ENCODE data around the gene NOL8.

The NOL8 gene

DNA sequence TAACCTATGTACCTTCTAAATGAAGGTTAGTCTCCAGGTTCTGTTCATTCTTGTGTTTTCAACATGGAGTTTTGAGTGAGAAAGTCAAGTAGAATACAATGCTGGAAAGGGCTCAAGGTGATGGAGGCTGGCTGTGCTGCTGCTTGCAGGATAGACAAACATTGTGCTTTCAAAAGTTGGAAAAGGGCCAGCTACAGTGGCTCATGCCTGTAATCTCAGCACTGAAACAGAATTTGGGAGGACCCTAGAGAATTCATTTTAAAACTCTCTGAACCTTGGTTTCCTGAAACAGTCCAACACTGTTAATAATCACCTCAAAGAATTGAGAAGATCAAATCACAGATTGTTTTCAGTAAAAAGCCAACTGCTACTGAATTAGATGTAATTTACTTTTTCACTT is 16.3 kb downstream of the NOL8 start:
- TF ChIP-seq SIN3A (IDR thresholded peaks at IDR 0.05; ENCODE audit: borderline replicate concordance, insufficient read depth, low read length) = no peak
- no peak for TF ChIP-seq POLR2AphosphoS5 (IDR thresholded peaks at IDR 0.05; ENCODE audit: low read depth, low read length)
- TF ChIP-seq, protein P1, sequence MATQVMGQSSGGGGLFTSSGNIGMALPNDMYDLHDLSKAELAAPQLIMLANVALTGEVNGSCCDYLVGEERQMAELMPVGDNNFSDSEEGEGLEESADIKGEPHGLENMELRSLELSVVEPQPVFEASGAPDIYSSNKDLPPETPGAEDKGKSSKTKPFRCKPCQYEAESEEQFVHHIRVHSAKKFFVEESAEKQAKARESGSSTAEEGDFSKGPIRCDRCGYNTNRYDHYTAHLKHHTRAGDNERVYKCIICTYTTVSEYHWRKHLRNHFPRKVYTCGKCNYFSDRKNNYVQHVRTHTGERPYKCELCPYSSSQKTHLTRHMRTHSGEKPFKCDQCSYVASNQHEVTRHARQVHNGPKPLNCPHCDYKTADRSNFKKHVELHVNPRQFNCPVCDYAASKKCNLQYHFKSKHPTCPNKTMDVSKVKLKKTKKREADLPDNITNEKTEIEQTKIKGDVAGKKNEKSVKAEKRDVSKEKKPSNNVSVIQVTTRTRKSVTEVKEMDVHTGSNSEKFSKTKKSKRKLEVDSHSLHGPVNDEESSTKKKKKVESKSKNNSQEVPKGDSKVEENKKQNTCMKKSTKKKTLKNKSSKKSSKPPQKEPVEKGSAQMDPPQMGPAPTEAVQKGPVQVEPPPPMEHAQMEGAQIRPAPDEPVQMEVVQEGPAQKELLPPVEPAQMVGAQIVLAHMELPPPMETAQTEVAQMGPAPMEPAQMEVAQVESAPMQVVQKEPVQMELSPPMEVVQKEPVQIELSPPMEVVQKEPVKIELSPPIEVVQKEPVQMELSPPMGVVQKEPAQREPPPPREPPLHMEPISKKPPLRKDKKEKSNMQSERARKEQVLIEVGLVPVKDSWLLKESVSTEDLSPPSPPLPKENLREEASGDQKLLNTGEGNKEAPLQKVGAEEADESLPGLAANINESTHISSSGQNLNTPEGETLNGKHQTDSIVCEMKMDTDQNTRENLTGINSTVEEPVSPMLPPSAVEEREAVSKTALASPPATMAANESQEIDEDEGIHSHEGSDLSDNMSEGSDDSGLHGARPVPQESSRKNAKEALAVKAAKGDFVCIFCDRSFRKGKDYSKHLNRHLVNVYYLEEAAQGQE (IDR thresholded peaks at IDR 0.05; ENCODE audit: insufficient read depth in 1 of 2, low read depth in 2 of 2, low read length in 2 of 2) = no peak
- no peak for TF ChIP-seq FOXP2 (optimal IDR thresholded peaks at IDR 0.05; ENCODE audit: borderline replicate concordance, extremely low read depth, extremely low read length, insufficient read depth)
- TF ChIP-seq TAF1 (IDR thresholded peaks at IDR 0.05; ENCODE audit: borderline replicate concordance, insufficient read depth, low read length) = no peak

DNA sequence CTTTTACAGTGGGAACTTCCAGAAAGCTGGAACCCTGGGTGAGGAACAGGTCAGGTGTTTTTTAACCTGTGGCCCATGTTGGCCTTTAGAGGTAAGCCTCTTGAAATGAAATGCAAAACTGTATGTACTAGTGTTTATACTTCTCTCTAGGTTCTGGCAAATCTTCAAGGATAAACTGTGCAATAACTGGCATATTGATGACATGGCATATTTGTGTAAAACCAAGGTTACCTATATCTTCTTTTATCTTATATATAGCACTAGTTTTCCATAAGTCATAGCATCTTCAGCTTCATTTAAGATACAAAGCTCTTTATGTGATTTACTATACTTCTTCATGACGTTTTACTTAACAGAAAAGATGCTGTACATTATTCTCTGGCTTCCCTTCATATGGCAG is 24.2 kb downstream of the NOL8 start:
- no peak for TF ChIP-seq POLR2AphosphoS5 (IDR thresholded peaks at IDR 0.05; ENCODE audit: low read depth, low read length)
- no peak for TF ChIP-seq SIN3A (IDR thresholded peaks at IDR 0.05; ENCODE audit: borderline replicate concordance, insufficient read depth, low read length)
- TF ChIP-seq, protein P1 (IDR thresholded peaks at IDR 0.05; ENCODE audit: insufficient read depth in 1 of 2, low read depth in 2 of 2, low read length in 2 of 2) = no peak
- TF ChIP-seq FOXP2 (optimal IDR thresholded peaks at IDR 0.05; ENCODE audit: borderline replicate concordance, extremely low read depth, extremely low read length, insufficient read depth) = no peak
- no peak for TF ChIP-seq TAF1 (IDR thresholded peaks at IDR 0.05; ENCODE audit: borderline replicate concordance, insufficient read depth, low read length)

DNA sequence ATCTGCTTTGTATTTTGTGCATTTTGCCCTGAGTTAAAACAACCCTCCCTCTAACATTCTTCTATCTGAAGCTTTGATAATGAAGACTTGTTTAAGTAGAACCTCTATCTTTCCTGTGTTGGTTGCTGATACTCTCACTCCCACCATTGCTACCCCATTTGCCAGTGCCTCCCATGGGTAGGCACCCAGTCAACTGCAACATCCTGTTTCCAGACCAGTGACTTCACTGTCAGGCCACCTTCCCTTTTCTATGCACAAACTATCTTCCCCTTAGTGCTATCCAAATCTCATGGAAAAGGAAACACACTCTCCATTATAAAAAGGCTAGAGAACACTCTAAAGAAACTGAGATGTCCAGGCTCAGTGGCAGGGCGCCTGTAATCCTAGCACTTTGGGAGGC is 26.0 kb downstream of the NOL8 start:
- no peak for TF ChIP-seq TAF1 (IDR thresholded peaks at IDR 0.05; ENCODE audit: borderline replicate concordance, insufficient read depth, low read length)

DNA sequence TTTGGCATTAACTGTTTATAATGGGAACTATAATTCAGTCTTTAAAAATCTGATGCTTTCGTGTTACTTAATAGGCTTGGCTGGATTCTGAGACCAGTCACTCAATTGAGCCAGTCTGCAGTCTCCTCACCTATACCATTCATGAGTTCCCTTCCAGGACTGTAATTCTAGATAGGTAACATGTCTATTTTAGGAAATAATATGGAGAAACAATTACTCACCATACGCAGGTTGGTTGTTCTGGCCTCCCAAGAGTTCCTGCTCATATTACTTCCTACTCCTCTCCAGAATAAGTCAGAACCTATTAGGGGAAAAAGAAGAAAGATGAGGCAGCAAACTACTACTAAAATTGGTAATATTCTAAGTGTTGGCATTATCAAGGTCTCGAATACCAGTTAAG is 27.1 kb downstream of the NOL8 start:
- TF ChIP-seq FOXP2 (optimal IDR thresholded peaks at IDR 0.05; ENCODE audit: borderline replicate concordance, extremely low read depth, extremely low read length, insufficient read depth) = no peak
- no peak for TF ChIP-seq TAF1 (IDR thresholded peaks at IDR 0.05; ENCODE audit: borderline replicate concordance, insufficient read depth, low read length)
- TF ChIP-seq, protein P1 (IDR thresholded peaks at IDR 0.05; ENCODE audit: insufficient read depth in 1 of 2, low read depth in 2 of 2, low read length in 2 of 2) = no peak
- no peak for TF ChIP-seq SIN3A (IDR thresholded peaks at IDR 0.05; ENCODE audit: borderline replicate concordance, insufficient read depth, low read length)
- TF ChIP-seq POLR2AphosphoS5 (IDR thresholded peaks at IDR 0.05; ENCODE audit: low read depth, low read length) = no peak

DNA sequence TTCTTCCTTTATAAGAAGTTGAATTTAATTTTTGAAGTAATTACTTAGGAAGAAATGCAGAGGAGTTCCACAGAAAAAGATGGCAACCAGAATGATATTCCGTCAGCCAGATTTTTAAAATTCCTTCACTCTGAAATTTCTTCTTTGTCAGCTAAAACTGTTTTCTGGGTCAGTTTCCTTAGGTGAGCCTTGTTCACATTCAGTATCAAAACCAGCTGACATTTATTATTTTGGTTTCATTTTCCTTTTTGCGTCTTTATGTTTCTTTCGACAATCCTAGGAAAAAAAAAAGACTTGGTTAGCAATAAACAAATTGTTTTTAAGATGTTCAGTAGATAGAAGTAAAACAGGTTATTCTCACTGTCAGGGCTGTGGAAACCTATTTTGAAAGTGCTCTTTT is 27.5 kb downstream of the NOL8 start:
- TF ChIP-seq FOXP2 (optimal IDR thresholded peaks at IDR 0.05; ENCODE audit: borderline replicate concordance, extremely low read depth, extremely low read length, insufficient read depth) (no peak), SIN3A (IDR thresholded peaks at IDR 0.05; ENCODE audit: borderline replicate concordance, insufficient read depth, low read length) (no peak), TAF1 (IDR thresholded peaks at IDR 0.05; ENCODE audit: borderline replicate concordance, insufficient read depth, low read length) (no peak), POLR2AphosphoS5 (IDR thresholded peaks at IDR 0.05; ENCODE audit: low read depth, low read length) (no peak)
- TF ChIP-seq, protein P1 (IDR thresholded peaks at IDR 0.05; ENCODE audit: insufficient read depth in 1 of 2, low read depth in 2 of 2, low read length in 2 of 2) = no peak
